Measurements from ENCODE around the gene ZBTB38.

ZBTB38 gene

GRCh38 chr3:141407047-141407446 lies 38.7 kb downstream of the ZBTB38 start:
- no peak for DNase-seq

DNA sequence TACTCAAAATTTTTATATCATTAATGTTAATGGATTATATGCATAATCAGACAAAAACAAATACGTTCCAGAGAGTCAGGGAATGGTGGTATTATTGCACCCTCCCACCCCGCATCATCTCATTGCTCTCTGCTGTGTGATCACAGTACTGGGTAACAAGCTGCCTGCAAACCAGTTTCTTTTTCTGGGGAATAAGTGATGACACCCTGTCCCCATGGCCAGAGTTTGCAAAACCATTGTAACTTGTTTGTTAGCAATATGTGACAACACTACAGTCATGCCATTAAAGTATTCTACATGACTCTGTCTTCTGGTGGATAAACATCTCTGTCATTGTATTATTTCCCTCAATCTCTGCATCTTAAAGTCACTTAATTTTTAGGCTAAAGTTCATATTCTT lies 39.5 kb downstream of the ZBTB38 start:
- no peak for DNase-seq

DNA sequence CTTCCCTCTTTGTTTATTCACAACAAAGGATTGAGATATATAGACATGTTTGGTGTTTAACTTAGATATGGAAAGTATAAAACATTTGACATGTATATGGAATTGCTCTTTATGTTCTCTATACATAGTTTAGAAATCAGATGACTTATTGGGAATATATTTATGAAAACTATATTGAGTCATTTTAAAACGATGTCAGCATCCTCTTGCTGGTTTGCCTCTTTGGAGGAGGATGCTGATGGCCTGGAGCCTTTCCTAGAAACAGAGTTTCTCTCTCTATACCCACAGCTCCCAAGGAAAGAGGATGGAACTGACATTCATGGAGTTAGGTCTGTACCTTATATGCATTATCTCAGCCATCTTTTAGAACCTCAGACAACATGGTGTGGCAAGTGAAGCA lies 40.3 kb downstream of the ZBTB38 start:
- no peak for DNase-seq

- DNase-seq: no peak
Observed at GRCh38 chr3:141409940-141410241, 41.6 kb downstream of the ZBTB38 start.

GRCh38 chr3:141410408-141410807 lies 42.1 kb downstream of the ZBTB38 start:
- no peak for DNase-seq

DNA sequence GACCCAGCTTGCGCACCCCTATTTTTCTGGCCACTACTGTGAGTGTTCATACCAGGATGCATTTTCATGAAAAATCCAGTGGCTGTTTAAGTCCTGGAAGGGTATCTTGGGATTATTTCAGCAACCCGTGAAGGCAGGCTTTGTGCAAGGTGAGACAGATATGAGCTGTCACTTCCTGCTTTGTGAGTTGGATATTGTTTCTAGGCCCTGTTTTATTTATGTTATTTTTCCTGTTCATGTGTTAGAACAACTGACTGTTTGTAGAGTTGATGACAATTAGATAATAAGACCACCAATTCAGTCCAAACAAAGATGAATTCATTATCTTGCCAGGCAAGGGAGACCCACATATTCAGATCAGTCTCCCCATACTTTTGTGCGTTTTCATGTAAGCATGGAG lies 42.5 kb downstream of the ZBTB38 start:
- DNase-seq: no peak

- DNase-seq: no peak
Observed at GRCh38 chr3:141411251-141411771, 43.0 kb downstream of the ZBTB38 start.

DNA sequence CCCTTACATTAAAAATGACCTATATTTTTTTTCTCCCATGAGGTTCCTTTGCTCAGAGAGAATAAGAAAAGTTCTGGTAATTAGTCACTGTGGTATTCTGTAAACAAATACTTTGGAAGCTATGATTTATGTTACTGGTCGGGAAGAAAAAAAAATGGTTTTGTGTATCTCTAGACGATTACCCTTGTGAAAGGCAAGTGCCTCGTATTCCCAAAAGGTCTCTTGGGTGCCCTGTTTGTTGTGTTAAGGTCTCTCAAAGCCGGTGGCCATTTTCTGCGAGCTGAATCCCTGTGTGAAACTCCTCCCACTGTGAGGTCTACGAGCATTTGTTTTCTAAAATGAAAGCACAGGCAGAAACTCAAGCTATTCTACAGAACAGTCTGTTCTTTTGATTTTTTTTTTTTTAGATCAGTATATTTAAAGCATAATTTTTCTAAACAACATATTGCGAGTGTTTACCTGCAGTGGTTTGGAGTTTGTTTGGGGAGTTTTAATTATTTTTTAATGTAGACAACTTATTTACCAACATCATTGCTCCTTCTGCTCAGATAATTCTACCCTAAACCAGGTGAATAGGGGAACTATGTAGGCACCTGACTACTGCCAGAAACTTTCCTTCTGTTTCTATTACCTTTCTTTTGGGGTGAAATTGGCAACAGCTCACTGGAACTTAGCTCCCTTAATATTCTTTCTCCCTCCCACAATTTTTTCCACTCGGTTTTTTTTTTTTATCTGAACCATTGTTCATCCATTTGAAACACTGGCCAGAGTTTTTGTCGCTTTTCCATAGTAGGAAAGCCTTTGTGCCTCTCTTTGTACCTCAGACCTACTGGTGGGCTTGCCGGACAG lies 44.0 kb downstream of the ZBTB38 start:
- peak; percentile 9 for DNase-seq

DNA sequence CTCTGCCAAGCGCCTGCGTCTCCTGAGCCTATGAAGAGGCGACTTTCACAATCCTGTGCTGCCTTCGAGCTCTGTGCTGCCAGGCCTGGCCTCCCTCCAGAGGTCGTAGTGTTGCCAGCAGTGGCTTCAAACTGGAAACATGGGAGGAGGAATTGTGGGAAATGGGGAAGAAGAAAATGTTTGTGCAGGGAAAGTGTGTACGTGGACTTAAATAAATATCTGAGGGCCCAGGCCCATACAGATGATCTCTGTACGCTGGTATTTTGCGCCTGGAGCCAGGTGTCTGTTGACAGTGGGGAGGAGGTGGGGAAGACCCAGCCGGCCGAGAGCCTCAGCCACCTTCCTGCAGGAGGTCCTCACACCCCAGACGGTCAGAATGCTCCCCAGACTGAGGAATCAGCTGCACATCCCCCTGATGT lies 44.6 kb downstream of the ZBTB38 start:
- DNase-seq: no peak

DNA sequence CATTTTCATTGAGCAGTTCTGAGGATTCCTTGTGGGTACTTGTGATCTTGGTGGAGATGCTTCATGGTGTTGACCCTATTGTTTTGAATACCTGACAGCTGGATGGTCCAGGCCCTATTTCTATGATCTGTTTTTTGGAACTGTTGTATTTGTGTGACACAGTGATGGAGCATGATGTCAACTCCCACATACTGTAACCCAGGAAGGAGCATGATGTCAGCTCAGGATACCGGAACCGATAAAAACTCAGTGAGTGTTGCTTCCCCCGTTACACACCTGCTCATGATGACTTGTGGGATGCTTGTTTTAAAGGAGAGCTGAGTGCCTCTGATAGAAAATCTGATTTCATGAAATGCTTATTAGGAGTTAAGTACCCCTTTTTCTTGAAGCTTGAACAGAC lies 45.1 kb downstream of the ZBTB38 start:
- no peak for DNase-seq

GRCh38 chr3:141413801-141414689 lies 45.7 kb downstream of the ZBTB38 start:
- DNase-seq: no peak

DNA sequence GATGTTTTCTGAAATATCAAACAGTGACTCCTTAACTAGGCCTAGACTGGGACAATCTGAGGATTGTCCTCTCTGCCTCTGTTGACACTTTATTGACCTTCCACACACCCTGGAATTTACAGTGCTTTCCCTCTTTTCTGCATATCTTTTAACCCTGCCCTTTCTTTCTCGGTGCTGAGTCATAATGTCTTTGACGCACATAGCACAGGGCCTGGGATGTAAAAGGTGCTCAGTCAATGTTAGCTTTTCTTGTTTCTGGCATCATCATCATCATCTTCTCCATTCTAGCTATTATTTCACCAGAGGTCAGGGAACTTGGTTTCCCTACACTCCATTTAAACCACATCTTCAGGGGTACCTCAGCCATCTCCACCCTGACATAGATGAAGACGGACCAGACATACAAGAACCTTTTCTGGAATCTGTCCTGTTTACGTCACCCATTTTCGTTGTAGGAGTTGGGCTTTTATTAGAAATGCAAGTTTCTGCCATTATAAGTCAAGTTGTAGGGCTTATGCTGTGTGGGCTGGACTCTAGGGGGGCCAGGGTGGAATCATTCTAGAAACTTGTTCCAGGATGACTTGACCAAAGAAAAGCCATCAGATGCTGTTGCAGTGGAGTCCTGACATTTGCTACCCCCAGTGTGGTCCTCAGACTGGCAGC lies 46.6 kb downstream of the ZBTB38 start:
- DNase-seq: no peak

- DNase-seq: no peak
Observed at GRCh38 chr3:141415953-141416352, 47.6 kb downstream of the ZBTB38 start.
